Spleen (tissue), 11 donors: ENCODE data around the gene CCL8. TPM values are rescaled to one million over a fixed set of nuclear protein-coding genes. Genes with fewer than 3 reads are reported as not detected.

Experiments
- DNase-seq: peaks from one replicate; pipeline ENCODE4 v3.0.0-alpha.2; 2020
- H3K27ac ChIP-seq, 8 donors: fragments of 200-600 bp; sonication (generic) in 7 of 8; 1 replicate in 4 of 8; 2 replicates in 4 of 8; pipeline versions ENCODE4 v1.5.0 to v1.8.0; 2016 to 2021; ENCODE audit warnings: inconsistent platforms in 4 of 8, mild to moderate bottlenecking in 4 of 8, moderate library complexity in 1 of 8
- H3K27me3 ChIP-seq, 7 donors: fragments of 200-600 bp; sonication (generic) in 6 of 7; replicated peaks in 1 of 7; 1 replicate in 4 of 7; 2 replicates in 3 of 7; pipeline versions ENCODE4 v1.5.0 to v1.8.0; 2016 to 2021; ENCODE audit warnings: inconsistent platforms in 3 of 7, mild to moderate bottlenecking in 1 of 7
- H3K36me3 ChIP-seq, 6 donors: fragments of 200-600 bp; sonication (generic) in 5 of 6; 1 replicate in 4 of 6; 2 replicates in 2 of 6; pipeline versions ENCODE4 v1.5.0 to v1.8.0; 2016 to 2021; ENCODE audit warnings: inconsistent platforms in 2 of 6
- H3K4me1 ChIP-seq, 6 donors: fragments of 200-600 bp; sonication (generic) in 5 of 6; 1 replicate in 3 of 6; 2 replicates in 3 of 6; pipeline versions ENCODE4 v1.5.0 to v1.8.0; 2016 to 2021; ENCODE audit warnings: inconsistent platforms in 3 of 6
- H3K4me3 ChIP-seq, 8 donors: fragments of 200-600 bp; sonication (generic) in 7 of 8; 1 replicate in 4 of 8; 2 replicates in 4 of 8; pipeline versions ENCODE4 v1.5.0 to v1.8.0; 2016 to 2021; ENCODE audit warnings: inconsistent platforms in 4 of 8, mild to moderate bottlenecking in 4 of 8, moderate library complexity in 2 of 8
- H3K9me3 ChIP-seq, 8 donors: fragments of 200-600 bp; sonication (generic) in 7 of 8; 1 replicate in 4 of 8; 2 replicates in 4 of 8; pipeline versions ENCODE4 v1.5.0 to v1.8.0; 2016 to 2021; ENCODE audit warnings: inconsistent platforms in 4 of 8
- CTCF ChIP-seq, 11 experiments: fragments of 200-600 bp in 7 of 11; fragments of 450-650 bp in 4 of 11; sonication (generic) in 4 of 11; IDR thresholded peaks in 8 of 11; conservative IDR thresholded peaks in 3 of 11; 1 replicate in 7 of 11; 2 replicates in 4 of 11; pipeline versions ENCODE4 v1.4.0 to v1.8.0; 2016 to 2021; ENCODE audit warnings: antibody characterized with exemption in 11 of 11, inconsistent platforms in 4 of 11, mild to moderate bottlenecking in 1 of 11
- POLR2A ChIP-seq, 3 donors: fragments of 450-650 bp; IDR thresholded peaks; one replicate each; pipeline ENCODE4 v1.5.1; 2017; ENCODE audit warnings: antibody characterized with exemption in 3 of 3, mild to moderate bottlenecking in 1 of 3
- POLR2AphosphoS5 ChIP-seq, 3 donors: sonication (generic); formaldehyde crosslinking; IDR thresholded peaks; one replicate each; pipeline ENCODE4 v1.5.1; 2017; ENCODE audit warnings: antibody characterized with exemption in 3 of 3
- WGBS, 5 donors: extraction: QIAGEN DNeasy Blood & Tissue Kit in 3 of 5; methylation state at CpG; one replicate each; pipeline versions ENCODE4 v1.1.5 to v1.1.7; 2013 to 2018; 5-methylcytosine and 5-hydroxymethylcytosine counted together
- intact Hi-C: fragments of 100-400 bp; cut with DNase I; formaldehyde crosslinking; loops from one replicate; pipeline ENCODE4 v1.15.0; 2023; ENCODE audit warnings: low total_unique reads
- polyA plus RNA-seq, 3 donors: library from polyadenylated mRNA; stranded (reverse); fragments of 200-250 nt; gene quantifications; one replicate each; pipeline ENCODE4 v1.2.1, GENCODE V29; 2013
- total RNA-seq, 7 donors: library from RNA; depleted of rRNA in 3 of 7; stranded (reverse); fragments of >200 nt in 3 of 7; fragmentation: NEBNext Ultra II Directional in 4 of 7; extraction: Animal tissue kit (Norgen Biotek cat#: 25700) in 4 of 7; gene quantifications; one replicate each; pipeline versions ENCODE4 v1.1.0 to v1.2.1, GENCODE V29; 2016 to 2021
- donor health status: healthy with polysubstance abuse.
- donor health status: DM: no; HTN: no; CAD: no; lungs with moderate emphysema.
- donor health status: DM: no; HTN: no; CAD: no.
- donor health status: Bipolar disorder and iron deficiency.
- donor health status: healthy.
- donor health status: DM: no; HTN: no; CAD: no.
- donor health status: DM: yes; HTN: yes; CAD: no.

Gene CCL8
- total and polyA plus RNA-seq, 10 donors, result 0.33 to 0.95 (median 0.48) TPM; not detected in 5

DNA sequence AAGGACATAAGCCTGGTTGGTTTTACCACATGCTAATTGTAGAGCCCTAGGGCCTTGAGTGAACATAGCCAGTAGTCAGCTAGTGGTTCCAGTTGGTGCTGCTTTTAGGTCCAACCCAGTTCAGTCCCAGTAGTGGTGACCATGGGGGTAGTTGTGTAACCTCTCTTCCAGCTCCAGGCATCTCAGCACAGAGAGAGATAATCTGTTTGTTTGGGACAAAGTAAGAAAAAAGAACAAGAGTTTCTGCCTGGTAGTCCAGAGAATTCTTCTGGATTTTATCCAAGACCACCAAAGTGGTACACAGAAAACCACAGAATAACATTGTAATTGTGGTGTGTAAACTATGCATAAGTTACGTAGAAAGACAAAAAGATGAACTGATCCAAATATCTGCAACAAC is 31.9 kb downstream of the CCL8 start:
- TF ChIP-seq POLR2AphosphoS5 (IDR thresholded peaks at IDR 0.05) (no peak), POLR2A (IDR thresholded peaks at IDR 0.05) (no peak), CTCF (IDR thresholded peaks at IDR 0.05 in 8 of 11, conservative IDR thresholded peaks at IDR 0.05 in 3 of 11) (no peak)
- Histone ChIP-seq H3K4me1 (no peaks in the 10 kb centered on the region), H3K36me3 (no peaks in the 10 kb centered on the region), H3K9me3 (peaks cover 0 to 7% (median 0%) of the 10 kb centered on the region in 8 donors), H3K27ac (no peak overlapping the region), H3K27me3 (peaks cover 0 to 6% (median 0%) of the 10 kb centered on the region in 7 donors), H3K4me3 (no peak overlapping the region)
- DNase-seq, result no peak
- intact Hi-C loops, result no loop called here
- 88 to 100% (median 95%) methylated on average over 1 of the region's 1 CpG for WGBS, 5 donors

DNA sequence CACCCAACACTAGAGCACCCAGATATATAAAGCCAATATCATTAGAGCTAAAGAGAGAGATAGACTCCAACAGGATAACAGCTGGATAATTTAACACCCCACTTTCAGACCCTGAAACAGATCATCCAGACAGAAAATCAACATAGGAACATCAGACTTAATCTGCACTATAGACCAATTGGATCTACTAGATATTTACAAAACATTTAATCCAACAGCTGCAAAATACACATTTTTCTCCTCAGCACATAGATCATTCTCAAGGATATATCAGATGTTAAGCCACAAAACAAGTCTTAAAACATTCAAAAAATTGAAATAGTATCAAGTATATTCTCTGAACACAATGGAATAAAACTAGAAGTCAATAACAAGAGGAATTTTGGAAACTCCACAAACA is 33.0 kb downstream of the CCL8 start:
- H3K36me3 ChIP-seq, result no peaks in the 10 kb centered on the region
- DNase-seq, result no peak
- H3K4me1 ChIP-seq, result no peaks in the 10 kb centered on the region
- intact Hi-C loops, result no loop called here
- no peak overlapping the region for H3K4me3 ChIP-seq
- peaks cover 0 to 7% (median 0%) of the 10 kb centered on the region in 8 donors for H3K9me3 ChIP-seq
- peaks cover 0 to 6% (median 0%) of the 10 kb centered on the region in 7 donors for H3K27me3 ChIP-seq
- TF ChIP-seq CTCF (IDR thresholded peaks at IDR 0.05 in 8 of 11, conservative IDR thresholded peaks at IDR 0.05 in 3 of 11), result no peak
- TF ChIP-seq POLR2AphosphoS5 (IDR thresholded peaks at IDR 0.05), result no peak
- TF ChIP-seq POLR2A (IDR thresholded peaks at IDR 0.05), result no peak
- H3K27ac ChIP-seq, result no peak overlapping the region

DNA sequence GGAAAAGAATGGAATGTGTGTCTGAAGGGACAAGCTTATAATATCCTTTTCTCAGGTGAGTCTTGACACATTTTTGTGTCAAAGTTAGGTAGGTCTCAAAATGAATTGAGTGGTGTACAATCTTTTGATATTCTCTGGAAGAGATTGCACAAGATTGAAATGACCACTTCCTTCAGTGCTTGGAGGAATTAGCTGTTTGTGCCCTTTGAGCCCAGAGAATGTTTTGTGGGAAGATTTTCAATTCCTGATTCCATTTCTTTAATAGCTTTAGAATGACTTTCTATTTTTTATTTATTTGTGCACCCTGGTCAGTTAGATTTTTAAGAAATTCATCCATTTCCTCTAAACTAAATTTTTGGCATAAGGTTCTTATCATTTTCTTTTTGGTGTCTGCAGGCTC is 35.4 kb downstream of the CCL8 start:
- Histone ChIP-seq H3K9me3 (peaks cover 0 to 7% (median 0%) of the 10 kb centered on the region in 8 donors), H3K27ac (no peak overlapping the region), H3K4me3 (no peak overlapping the region), H3K27me3 (no peaks in the 10 kb centered on the region), H3K36me3 (no peaks in the 10 kb centered on the region), H3K4me1 (no peaks in the 10 kb centered on the region)
- no peak for TF ChIP-seq CTCF (IDR thresholded peaks at IDR 0.05 in 8 of 11, conservative IDR thresholded peaks at IDR 0.05 in 3 of 11)
- no peak for TF ChIP-seq POLR2AphosphoS5 (IDR thresholded peaks at IDR 0.05)
- TF ChIP-seq POLR2A (IDR thresholded peaks at IDR 0.05), result no peak
- DNase-seq, result no peak
- intact Hi-C loops, result no loop called here

GRCh38 chr17:34356194-34356593 is 37.0 kb downstream of the CCL8 start, which contains the start of gene CCL13:
Gene CCL13 (plus strand): TSS chr17:34356480. CDS start chr17:34356527, 47 bp downstream.
- Histone ChIP-seq H3K4me1 (peaks cover 0 to 2% (median 0%) of the 10 kb centered on the region in 6 donors), H3K4me3 (no peak within 1 kb of the TSS), H3K27me3 (no peaks in the 10 kb centered on the region), H3K27ac (no peak within 1 kb of the TSS), H3K9me3 (peaks cover 0 to 7% (median 0%) of the 10 kb centered on the region in 8 donors), H3K36me3 (no peaks in the 10 kb centered on the region)
- intact Hi-C loops, result no loop called here
- TF ChIP-seq POLR2A (IDR thresholded peaks at IDR 0.05) (no peak), CTCF (IDR thresholded peaks at IDR 0.05 in 8 of 11, conservative IDR thresholded peaks at IDR 0.05 in 3 of 11) (no peak), POLR2AphosphoS5 (IDR thresholded peaks at IDR 0.05) (no peak)
- WGBS, 5 donors, result 90 to 96% (median 93%) methylated on average over 5 of the region's 5 CpGs
- no peak for DNase-seq
